BJ (cell line): Measurements from ENCODE around the gene BBS1. TPM values are rescaled to one million over a fixed set of nuclear protein-coding genes. Genes with fewer than 3 reads are reported as not detected.
"Not testable (repeated sequence)": the region's sequence is repeated elsewhere in the genome, so short reads cannot be mapped to it uniquely, and the experiment has no call there.

Experiments used
- CTCF ChIA-PET: fragments of 350-600 bp; formaldehyde crosslinking; extraction: SDS; loops from one replicate; lab custom pipeline; 2021; ENCODE audit warnings: antibody characterized with exemption, inconsistent platforms; lab: Yijun Ruan, JAX
- POLR2A ChIA-PET: fragments of 300-600 bp; sonication (Branson Sonifier 250); formaldehyde crosslinking; extraction: SDS; loops from one replicate; lab custom pipeline; 2021; ENCODE audit warnings: antibody characterized with exemption; lab: Charles Lee
- DNase-seq: peaks from one replicate; pipeline ENCODE4 v3.0.0-alpha.2; 2011; ENCODE audit warnings: low read depth
- H3K27me3 ChIP-seq: 2 replicates; pipeline ENCODE4 v1.6.0; 2011; ENCODE audit warnings: low read length; ENCODE audit not compliant: control insufficient read depth, insufficient read depth
- H3K36me3 ChIP-seq: 2 replicates; pipeline ENCODE4 v1.5.1; 2011; ENCODE audit warnings: low read length; ENCODE audit not compliant: control insufficient read depth, insufficient read depth
- H3K4me3 ChIP-seq: 2 replicates; pipeline ENCODE4 v1.5.1; 2011; ENCODE audit warnings: low read depth, mild to moderate bottlenecking, control low read depth, low read length
- CTCF ChIP-seq: IDR thresholded peaks from 2 replicates; pipeline ENCODE4 v1.5.1; 2011; ENCODE audit warnings: low read depth, mild to moderate bottlenecking, control low read depth, inconsistent platforms, low read length, moderate library complexity; ENCODE audit not compliant: insufficient read depth
- polyA minus RNA-seq: library from RNA; depleted of rRNA, polyadenylated mRNA; stranded (reverse); fragments of >200 nt; gene quantifications from 2 replicates; pipeline ENCODE4 v1.2.3, GENCODE V29; 2011; rRNA and poly(A)+ RNA removed
- polyA plus RNA-seq: library from polyadenylated mRNA; depleted of rRNA; stranded (reverse); fragments of >200 nt; gene quantifications from 2 replicates; pipeline ENCODE4 v1.2.3, GENCODE V29; 2011; rRNA removed

The BBS1 gene
- polyA plus RNA-seq (24.0 and 31.1 TPM in 2 replicates), polyA minus RNA-seq (23.6 and 31.0 TPM in 2 replicates)

- ChIA-PET CTCF (interaction anchor here (0.7 kb wide), 1 partner anchor 49 kb away, joined by 3 read pairs; no protein-coding TSS in a partner anchor), POLR2A (no interaction called here)
Measured at GRCh38 chr11:66510271-66510989, at the start of gene BBS1. BBS1 (plus strand) TSS chr11:66510635; CDS start chr11:66510660, 25 bp downstream.

GRCh38 chr11:66462010-66462409 lies 48.4 kb upstream of the BBS1 start:
- no peak for DNase-seq
- Histone ChIP-seq H3K27me3 (no peaks in the 10 kb centered on the region; the same call in 1 of the 2 replicates), H3K36me3 (no peaks in the 10 kb centered on the region), H3K4me3 (no peak overlapping the region)
- POLR2A ChIA-PET = no interaction called here
- TF ChIP-seq CTCF = no peak
- CTCF ChIA-PET = interaction anchor here (1.0 kb wide), 1 partner anchor 17 kb away, joined by 6 read pairs; no protein-coding TSS in a partner anchor

More at GRCh38 chr11:66510271-66510989, at the start of gene BBS1:
- Histone ChIP-seq H3K27me3 (no peaks in the 10 kb centered on the region), H3K36me3 (peaks cover 8% of the 10 kb centered on the region), H3K4me3 (peak within 1 kb of the TSS; percentile 80)
- TF ChIP-seq CTCF = peak; percentile 8; the same call in 1 of the 2 replicates
- peak; percentile 3 for DNase-seq

- CTCF ChIA-PET = no interaction called here
- no peaks in the 10 kb centered on the region; the same call in 1 of the 2 replicates for H3K27me3 ChIP-seq
- no peak overlapping the region for H3K4me3 ChIP-seq
- DNase-seq = no peak
- no peak for TF ChIP-seq CTCF
- H3K36me3 ChIP-seq = no peaks in the 10 kb centered on the region
- POLR2A ChIA-PET = no interaction called here
Measured at GRCh38 chr11:66462911-66463310, 47.5 kb upstream of the BBS1 start.

- H3K36me3 ChIP-seq, POLR2A ChIA-PET, H3K27me3 ChIP-seq, DNase-seq, H3K4me3 ChIP-seq: not testable (repeated sequence)
- CTCF ChIA-PET = interaction anchor here (1.3 kb wide), 1 partner anchor 78 kb away, joined by 3 read pairs; no protein-coding TSS in a partner anchor
Measured at GRCh38 chr11:66464116-66464515, 46.3 kb upstream of the BBS1 start.

- ChIA-PET POLR2A (no interaction called here), CTCF (interaction anchor here (1.0 to 1.3 kb wide), 2 partner anchors 56 to 79 kb away, joined by 3 read pairs; no protein-coding TSS in a partner anchor)
- no peak for DNase-seq
- Histone ChIP-seq H3K4me3 (no peak overlapping the region), H3K27me3 (no peaks in the 10 kb centered on the region; the same call in 1 of the 2 replicates), H3K36me3 (peaks cover 2% of the 10 kb centered on the region; the same call in 1 of the 2 replicates)
- TF ChIP-seq CTCF = no peak
Measured at GRCh38 chr11:66464916-66465315, 45.5 kb upstream of the BBS1 start.
